Keratinocyte (primary cell): ENCODE data around the gene HRK. TPM values are rescaled to one million over a fixed set of nuclear protein-coding genes. Genes with fewer than 3 reads are reported as not detected.
A peak's percentile ranks its signal among the peaks of the same experiment; 100 is the strongest.

Source experiments
- DNase-seq: peaks from one replicate; pipeline ENCODE4 v3.0.0-alpha.2; 2011; ENCODE audit warnings: low read depth, missing footprints, low spot score
- FAIRE-seq: peaks from 2 replicates; lab custom pipeline; 2011; peaks lifted over from hg19 to GRCh38; lab: Jason Lieb, UNC
- H2AFZ ChIP-seq: 2 replicates; pipeline ENCODE4 v1.6.0; 2012; ENCODE audit warnings: low read length, control low read depth, inconsistent platforms; ENCODE audit not compliant: control insufficient read depth
- H3K27ac ChIP-seq: 2 replicates; pipeline ENCODE4 v1.5.1; 2011; ENCODE audit warnings: low read length; ENCODE audit not compliant: control insufficient read depth, insufficient read depth
- H3K27me3 ChIP-seq: 3 replicates; pipeline ENCODE4 v1.6.0; 2011; ENCODE audit warnings: low read length; ENCODE audit not compliant: control insufficient read depth, insufficient read depth; ENCODE audit errors: extremely low read depth
- H3K36me3 ChIP-seq, 2 experiments: 2 replicates in 1 of 2; 3 replicates in 1 of 2; pipeline ENCODE4 v1.5.1; 2011; ENCODE audit warnings: low read length in 2 of 2, mild to moderate bottlenecking in 1 of 2; ENCODE audit not compliant: control insufficient read depth in 2 of 2, insufficient read depth in 2 of 2; ENCODE audit errors: extremely low read depth in 1 of 2
- H3K4me1 ChIP-seq: 3 replicates; pipeline ENCODE4 v1.5.1; 2011; ENCODE audit warnings: low read length; ENCODE audit not compliant: control insufficient read depth, insufficient read depth; ENCODE audit errors: extremely low read depth
- H3K4me2 ChIP-seq: 3 replicates; pipeline ENCODE4 v1.6.0; 2011; ENCODE audit warnings: low read depth, low read length; ENCODE audit not compliant: control insufficient read depth, insufficient read depth; ENCODE audit errors: extremely low read depth
- H3K4me3 ChIP-seq, 3 experiments: fragments of 200-600 bp in 1 of 3; sonication (generic) in 1 of 3; 2 replicates in 2 of 3; 3 replicates in 1 of 3; pipeline ENCODE4 v1.5.1; 2011 to 2016; ENCODE audit warnings: low read length in 3 of 3, mild to moderate bottlenecking in 3 of 3, control low read depth in 2 of 3, inconsistent platforms in 1 of 3, low read depth in 1 of 3, mixed read lengths in 1 of 3, mixed run types in 1 of 3, moderate library complexity in 1 of 3; ENCODE audit not compliant: control insufficient read depth in 2 of 3, insufficient read depth in 2 of 3; ENCODE audit errors: extremely low read depth in 1 of 3
- H3K79me2 ChIP-seq: 2 replicates; pipeline ENCODE4 v1.6.0; 2012; ENCODE audit warnings: low read length; ENCODE audit not compliant: control insufficient read depth, insufficient read depth
- H3K9ac ChIP-seq: 3 replicates; pipeline ENCODE4 v1.6.0; 2011; ENCODE audit warnings: low read length; ENCODE audit not compliant: control insufficient read depth, insufficient read depth; ENCODE audit errors: extremely low read depth
- H3K9me1 ChIP-seq: 3 replicates; pipeline ENCODE4 v1.6.0; 2011; ENCODE audit warnings: low read length; ENCODE audit not compliant: control insufficient read depth, insufficient read depth; ENCODE audit errors: extremely low read depth
- H3K9me3 ChIP-seq: 2 replicates; pipeline ENCODE4 v1.5.1; 2012; ENCODE audit warnings: low read depth, low read length; ENCODE audit not compliant: control insufficient read depth
- H4K20me1 ChIP-seq: 3 replicates; pipeline ENCODE4 v1.6.0; 2011; ENCODE audit warnings: low read length; ENCODE audit not compliant: control insufficient read depth, insufficient read depth; ENCODE audit errors: extremely low read depth
- EZH2 ChIP-seq: IDR thresholded peaks from one replicate; pipeline ENCODE4 v1.6.1; 2012; ENCODE audit warnings: inconsistent platforms, mild to moderate bottlenecking, low read length, moderate library complexity
- dilution Hi-C: fragments of 300-500 bp; cut with MboI; formaldehyde crosslinking; loops from one replicate; pipeline ENCODE4 v1.7.0; 2020; ENCODE audit warnings: low sequenced_read_pairs; ENCODE audit not compliant: extremely low pct_ligation_motif_present
- polyA plus RNA-seq, 5 experiments: library from polyadenylated mRNA; depleted of rRNA in 3 of 5; stranded (reverse) in 3 of 5; stranded (forward) in 1 of 5; unstranded in 1 of 5; fragments of >200 nt; gene quantifications; 1 replicate in 1 of 5; 2 replicates in 3 of 5; 3 replicates in 1 of 5; pipeline versions ENCODE4 v1.2.1 to v1.2.3, GENCODE V29; 2011 to 2012; ENCODE audit warnings: missing spikeins in 2 of 5, low read depth in 1 of 5, low replicate concordance in 1 of 5
- TF ChIP-seq, protein P1 (sequence below), 3 experiments: IDR thresholded peaks in 1 of 3; conservative IDR thresholded peaks in 1 of 3; optimal IDR thresholded peaks in 1 of 3; 2 replicates in 2 of 3; 3 replicates in 1 of 3; pipeline versions ENCODE3 to v1.5.1; 2011; ENCODE audit warnings: low read length in 3 of 3, mild to moderate bottlenecking in 3 of 3, moderate library complexity in 2 of 3, control low read depth in 1 of 3, inconsistent platforms in 1 of 3; ENCODE audit not compliant: insufficient read depth in 2 of 3; ENCODE audit errors: extremely low read depth in 1 of 3

The HRK gene
- polyA plus RNA-seq, 1 donor (not counting 4 experiments of a cell fraction or from before 2014, with no cell fraction given) = 0.01 TPM

DNA sequence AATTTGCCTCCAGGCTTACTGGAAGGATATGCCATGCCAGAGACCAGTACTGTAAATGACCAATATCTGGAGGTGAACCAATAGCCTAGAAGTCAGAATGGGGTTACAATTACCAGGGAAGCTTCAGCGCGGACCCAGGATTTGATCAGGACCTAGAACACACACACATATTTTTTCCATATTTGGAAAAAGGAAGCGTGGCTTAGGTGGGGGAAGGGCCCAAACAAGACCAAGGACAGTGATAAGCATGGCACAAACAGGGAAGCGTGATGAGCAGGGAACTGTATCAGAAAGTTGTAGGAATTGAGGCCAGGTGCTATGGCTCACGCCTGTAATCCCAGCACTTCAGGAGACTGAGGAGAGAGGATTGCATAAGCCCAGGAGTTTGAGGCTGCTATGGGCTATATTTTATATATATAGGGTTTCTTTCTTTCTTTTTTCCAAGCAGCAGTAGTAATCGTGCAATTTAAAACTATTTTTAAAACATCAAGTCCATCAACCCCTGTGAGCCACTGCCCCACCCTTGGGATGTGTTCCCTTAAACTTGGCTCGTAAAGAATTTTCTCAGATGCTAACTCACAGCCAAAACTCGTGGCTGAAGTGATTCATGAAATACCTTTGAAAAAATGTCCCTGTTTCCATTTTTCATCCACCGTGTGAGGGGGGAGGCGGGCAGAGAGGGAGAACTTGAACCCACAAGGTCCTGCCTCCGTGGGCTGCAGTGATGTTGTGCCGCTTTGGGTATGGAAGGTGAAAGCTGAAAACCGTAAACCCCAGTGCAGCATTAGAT, 16.7 kb downstream of the HRK start:
- H3K9ac ChIP-seq = no peak overlapping the region
- dilution Hi-C loops = no loop called here
- no peak overlapping the region for H2AFZ ChIP-seq
- no peak for FAIRE-seq
- no peaks in the 10 kb centered on the region for H3K9me3 ChIP-seq
- no peaks in the 10 kb centered on the region for H4K20me1 ChIP-seq
- no peak overlapping the region for H3K27ac ChIP-seq
- H3K4me1 ChIP-seq = peaks cover 4% of the 10 kb centered on the region
- no peaks in the 10 kb centered on the region for H3K79me2 ChIP-seq
- peak overlapping the region; percentile 18 for H3K4me2 ChIP-seq
- H3K36me3 ChIP-seq = no peaks in the 10 kb centered on the region
- no peak for DNase-seq
- peaks cover 3% of the 10 kb centered on the region for H3K27me3 ChIP-seq
- no peak overlapping the region for H3K4me3 ChIP-seq
- no peaks in the 10 kb centered on the region for H3K9me1 ChIP-seq
- TF ChIP-seq, protein P1, sequence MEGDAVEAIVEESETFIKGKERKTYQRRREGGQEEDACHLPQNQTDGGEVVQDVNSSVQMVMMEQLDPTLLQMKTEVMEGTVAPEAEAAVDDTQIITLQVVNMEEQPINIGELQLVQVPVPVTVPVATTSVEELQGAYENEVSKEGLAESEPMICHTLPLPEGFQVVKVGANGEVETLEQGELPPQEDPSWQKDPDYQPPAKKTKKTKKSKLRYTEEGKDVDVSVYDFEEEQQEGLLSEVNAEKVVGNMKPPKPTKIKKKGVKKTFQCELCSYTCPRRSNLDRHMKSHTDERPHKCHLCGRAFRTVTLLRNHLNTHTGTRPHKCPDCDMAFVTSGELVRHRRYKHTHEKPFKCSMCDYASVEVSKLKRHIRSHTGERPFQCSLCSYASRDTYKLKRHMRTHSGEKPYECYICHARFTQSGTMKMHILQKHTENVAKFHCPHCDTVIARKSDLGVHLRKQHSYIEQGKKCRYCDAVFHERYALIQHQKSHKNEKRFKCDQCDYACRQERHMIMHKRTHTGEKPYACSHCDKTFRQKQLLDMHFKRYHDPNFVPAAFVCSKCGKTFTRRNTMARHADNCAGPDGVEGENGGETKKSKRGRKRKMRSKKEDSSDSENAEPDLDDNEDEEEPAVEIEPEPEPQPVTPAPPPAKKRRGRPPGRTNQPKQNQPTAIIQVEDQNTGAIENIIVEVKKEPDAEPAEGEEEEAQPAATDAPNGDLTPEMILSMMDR (optimal IDR thresholded peaks at IDR 0.05 in 1 of 3, IDR thresholded peaks at IDR 0.05 in 1 of 3, conservative IDR thresholded peaks at IDR 0.05 in 1 of 3; ENCODE audit: extremely low read depth in 1 of 3, insufficient read depth in 2 of 3, low read length in 3 of 3) = no peak
- TF ChIP-seq EZH2 = no peak

DNA sequence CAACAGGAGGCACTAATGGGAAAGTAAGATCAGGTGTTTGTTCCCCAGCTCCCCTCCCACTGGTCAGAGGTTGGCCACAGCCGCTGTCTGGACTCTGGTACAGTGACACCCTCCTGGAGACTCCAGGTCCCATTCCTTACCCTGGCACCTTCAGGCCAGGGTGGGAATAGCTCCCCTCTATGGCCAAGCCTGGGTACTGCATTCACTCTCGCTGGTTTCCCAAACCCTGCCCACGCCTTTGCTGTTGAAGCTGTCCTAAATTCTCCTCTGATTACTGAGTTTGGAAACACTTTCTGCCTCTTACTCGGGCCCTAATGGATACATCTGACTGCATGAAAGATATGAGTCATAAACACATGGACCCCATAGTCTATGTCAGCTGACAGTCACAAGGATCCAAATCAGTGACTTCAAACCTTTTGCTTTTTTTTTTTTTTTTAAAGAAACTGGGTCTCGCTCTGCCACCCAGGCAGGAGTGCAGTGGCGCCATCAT, 17.9 kb downstream of the HRK start:
- no peak overlapping the region for H3K4me2 ChIP-seq
- no peaks in the 10 kb centered on the region for H4K20me1 ChIP-seq
- peaks cover 4% of the 10 kb centered on the region for H3K4me1 ChIP-seq
- no peaks in the 10 kb centered on the region for H3K9me3 ChIP-seq
- peaks cover 12% of the 10 kb centered on the region for H3K27me3 ChIP-seq
- H2AFZ ChIP-seq = no peak overlapping the region
- no peak overlapping the region for H3K9ac ChIP-seq
- DNase-seq (no peak), FAIRE-seq (no peak)
- no peak overlapping the region for H3K4me3 ChIP-seq
- no peaks in the 10 kb centered on the region for H3K9me1 ChIP-seq
- H3K79me2 ChIP-seq = no peaks in the 10 kb centered on the region
- no peaks in the 10 kb centered on the region for H3K36me3 ChIP-seq
- H3K27ac ChIP-seq = no peak overlapping the region
- no peak for TF ChIP-seq EZH2
- TF ChIP-seq, protein P1 (optimal IDR thresholded peaks at IDR 0.05 in 1 of 3, IDR thresholded peaks at IDR 0.05 in 1 of 3, conservative IDR thresholded peaks at IDR 0.05 in 1 of 3; ENCODE audit: extremely low read depth in 1 of 3, insufficient read depth in 2 of 3, low read length in 3 of 3) = peak; percentile 52 to 79 (median 59)
- dilution Hi-C loops = no loop called here
